Endothelial cell of umbilical vein (primary cell): ENCODE measurements around the gene GALNT13. TPM values are rescaled to one million over a fixed set of nuclear protein-coding genes. Genes with fewer than 3 reads are reported as not detected.
A peak's percentile ranks its signal among the peaks of the same experiment; 100 is the strongest.

Experiments used
- BruUV-seq: library from RNA; stranded (reverse); fragments of 400-500 nt; replicated peaks from 2 replicates; lab custom pipeline; 2021; lab: Mats Ljungman, UMichigan
- CTCF ChIA-PET: fragments of 300-600, 350-600 bp; sonication (Branson Sonifier 250); formaldehyde crosslinking; loops from one replicate; lab custom pipeline; 2021; ENCODE audit warnings: antibody characterized with exemption, inconsistent platforms; lab: Charles Lee
- POLR2A ChIA-PET: fragments of 300-600, 350-600 bp; sonication (Branson Sonifier 250); formaldehyde crosslinking; loops from one replicate; lab custom pipeline; 2021; ENCODE audit warnings: antibody characterized with exemption, inconsistent platforms; lab: Charles Lee
- DNase-seq: peaks from one replicate; pipeline ENCODE4 v3.0.0-alpha.2; 2011; ENCODE audit warnings: low read depth, low spot score
- FAIRE-seq: peaks from 2 replicates; lab custom pipeline; 2011; peaks lifted over from hg19 to GRCh38; lab: Jason Lieb, UNC
- H2AFZ ChIP-seq: 2 replicates; pipeline ENCODE4 v1.6.0; 2012; ENCODE audit warnings: low read depth, low read length, control low read depth, inconsistent platforms
- H3K27ac ChIP-seq: 2 replicates; pipeline ENCODE4 v1.5.1; 2011; ENCODE audit warnings: low read depth, mild to moderate bottlenecking, control low read depth, low read length, moderate library complexity; ENCODE audit not compliant: insufficient read depth
- H3K27me3 ChIP-seq, 2 experiments: 2 replicates each; pipeline versions ENCODE4 v1.6.0 to v1.6.1; 2011; ENCODE audit warnings: low read length in 2 of 2, mixed read lengths in 1 of 2; ENCODE audit not compliant: control insufficient read depth in 2 of 2, insufficient read depth in 2 of 2
- H3K36me3 ChIP-seq, 2 experiments: 2 replicates in 1 of 2; 3 replicates in 1 of 2; pipeline ENCODE4 v1.5.1; 2011; ENCODE audit warnings: low read length in 2 of 2, mild to moderate bottlenecking in 1 of 2, moderate library complexity in 1 of 2; ENCODE audit not compliant: control insufficient read depth in 2 of 2, insufficient read depth in 2 of 2; ENCODE audit errors: extremely low read depth in 1 of 2
- H3K4me1 ChIP-seq: 3 replicates; pipeline ENCODE4 v1.5.1; 2011; ENCODE audit warnings: mild to moderate bottlenecking, low read length; ENCODE audit not compliant: control insufficient read depth, insufficient read depth; ENCODE audit errors: extremely low read depth
- H3K4me2 ChIP-seq: 2 replicates; pipeline ENCODE4 v1.6.1; 2011; ENCODE audit warnings: low read length, control low read depth, mixed read lengths; ENCODE audit not compliant: insufficient read depth
- H3K4me3 ChIP-seq, 3 experiments: fragments of 200-600 bp in 1 of 3; sonication (generic), shearing (Covaris generic) in 1 of 3; replicated peaks in 1 of 3; 2 replicates each; pipeline ENCODE4 v1.5.1; 2011 to 2016; ENCODE audit warnings: control low read depth in 3 of 3, low read length in 3 of 3, mild to moderate bottlenecking in 2 of 3, inconsistent platforms in 1 of 3, low read depth in 1 of 3, moderate library complexity in 1 of 3; ENCODE audit not compliant: insufficient read depth in 1 of 3
- H3K79me2 ChIP-seq: 2 replicates; pipeline ENCODE4 v1.6.0; 2012; ENCODE audit warnings: low read length, inconsistent platforms; ENCODE audit not compliant: control insufficient read depth, insufficient read depth
- H3K9ac ChIP-seq: replicated peaks from 2 replicates; pipeline ENCODE3; 2011; ENCODE audit warnings: low read length, control low read depth; ENCODE audit not compliant: insufficient read depth; ENCODE audit errors: extremely low read depth
- H3K9me1 ChIP-seq: replicated peaks from 3 replicates; pipeline ENCODE4 v1.6.0; 2011; ENCODE audit warnings: mild to moderate bottlenecking, low read length; ENCODE audit not compliant: control insufficient read depth, insufficient read depth; ENCODE audit errors: extremely low read depth
- H3K9me3 ChIP-seq: replicated peaks from 2 replicates; pipeline ENCODE4 v1.5.1; 2012; ENCODE audit warnings: low read length, inconsistent platforms; ENCODE audit not compliant: control insufficient read depth, insufficient read depth
- H4K20me1 ChIP-seq: replicated peaks from 2 replicates; pipeline ENCODE3; 2011; ENCODE audit warnings: mild to moderate bottlenecking, low read length; ENCODE audit not compliant: control insufficient read depth, insufficient read depth; ENCODE audit errors: extremely low read depth
- FOS ChIP-seq: IDR thresholded peaks from 2 replicates; pipeline ENCODE4 v1.6.1; 2011; ENCODE audit warnings: mild to moderate bottlenecking, low read length, moderate library complexity, borderline replicate concordance; ENCODE audit not compliant: insufficient read depth
- GATA2 ChIP-seq: IDR thresholded peaks from 2 replicates; pipeline ENCODE4 v1.7.0; 2011; ENCODE audit warnings: low read depth, mild to moderate bottlenecking, moderate library complexity, mixed read lengths, low read length; ENCODE audit not compliant: insufficient read length, insufficient read depth
- MYC ChIP-seq: IDR thresholded peaks from one replicate; pipeline ENCODE4 v1.6.1; 2011; ENCODE audit warnings: mild to moderate bottlenecking, low read depth, low read length
- POLR2AphosphoS5 ChIP-seq: IDR thresholded peaks from 2 replicates; pipeline ENCODE4 v1.6.1; 2012; ENCODE audit warnings: low read depth, mild to moderate bottlenecking, control low read depth, low read length, moderate library complexity; ENCODE audit not compliant: insufficient read depth
- dilution Hi-C: fragments of 300-500 bp; cut with MboI; formaldehyde crosslinking; loops from one replicate; pipeline ENCODE4 v1.15.0; 2019; ENCODE audit warnings: low sequenced_read_pairs; ENCODE audit not compliant: extremely low pct_ligation_motif_present
- intact Hi-C: fragments of 100-400 bp; cut with micrococcal nuclease; formaldehyde crosslinking; loops from one replicate; pipeline ENCODE4 v1.10.0; 2022
- polyA plus RNA-seq, 4 experiments: library from polyadenylated mRNA; depleted of rRNA in 3 of 4; stranded (reverse) in 3 of 4; unstranded in 1 of 4; fragments of >200 nt; gene quantifications; 2 replicates each; pipeline versions ENCODE4 v1.2.1 to v1.2.3, GENCODE V29; 2011 to 2012; ENCODE audit warnings: missing spikeins in 1 of 4
- total RNA-seq: library from RNA; stranded (reverse); gene quantifications from 2 replicates; pipeline ENCODE4 v1.2.3, GENCODE V29; 2021

Gene GALNT13
- total and polyA plus RNA-seq, 2 donors (not counting 3 experiments of a cell fraction or from before 2014, with no cell fraction given) = 0.06 TPM; not detected in 1

GRCh38 chr2:154228566-154229280, 357.0 kb downstream of the GALNT13 start:
- Histone ChIP-seq H3K27ac (peak overlapping the region; percentile 35), H3K27me3 (no peaks in the 10 kb centered on the region), H4K20me1 (no peaks in the 10 kb centered on the region), H3K79me2 (no peaks in the 10 kb centered on the region), H2AFZ (no peak overlapping the region), H3K4me1 (peaks cover 26% of the 10 kb centered on the region), H3K4me2 (peak overlapping the region; percentile 57), H3K9ac (no peak overlapping the region), H3K36me3 (no peaks in the 10 kb centered on the region), H3K4me3 (no peak overlapping the region), H3K9me1 (no peaks in the 10 kb centered on the region), H3K9me3 (no peaks in the 10 kb centered on the region)
- intact Hi-C loops (no loop called here), dilution Hi-C loops (no loop called here)
- DNase-seq (peak; percentile 68), FAIRE-seq (no peak)
- CTCF ChIA-PET = no interaction called here
- POLR2A ChIA-PET = no interaction called here
- BruUV-seq = no TSS peak
- peak; percentile 36 for TF ChIP-seq POLR2AphosphoS5
- TF ChIP-seq MYC = no peak
- TF ChIP-seq FOS = peak; percentile 32
- TF ChIP-seq GATA2 = peak; percentile 38

GRCh38 chr2:154229966-154230365, 358.2 kb downstream of the GALNT13 start:
- Histone ChIP-seq H3K4me1 (peaks cover 26% of the 10 kb centered on the region), H4K20me1 (no peaks in the 10 kb centered on the region), H3K79me2 (no peaks in the 10 kb centered on the region), H3K9me3 (no peaks in the 10 kb centered on the region), H3K36me3 (no peaks in the 10 kb centered on the region), H3K27ac (no peak overlapping the region), H3K9ac (no peak overlapping the region), H3K4me2 (no peak overlapping the region), H3K9me1 (no peaks in the 10 kb centered on the region), H3K27me3 (no peaks in the 10 kb centered on the region), H3K4me3 (no peak overlapping the region), H2AFZ (no peak overlapping the region)
- ChIA-PET POLR2A (no interaction called here), CTCF (no interaction called here)
- FAIRE-seq = no peak
- intact Hi-C loops (no loop called here), dilution Hi-C loops (no loop called here)
- no peak for TF ChIP-seq FOS
- DNase-seq = no peak
- no TSS peak for BruUV-seq
